ENCODE results near the gene SLC37A1.

SLC37A1 gene

DNA sequence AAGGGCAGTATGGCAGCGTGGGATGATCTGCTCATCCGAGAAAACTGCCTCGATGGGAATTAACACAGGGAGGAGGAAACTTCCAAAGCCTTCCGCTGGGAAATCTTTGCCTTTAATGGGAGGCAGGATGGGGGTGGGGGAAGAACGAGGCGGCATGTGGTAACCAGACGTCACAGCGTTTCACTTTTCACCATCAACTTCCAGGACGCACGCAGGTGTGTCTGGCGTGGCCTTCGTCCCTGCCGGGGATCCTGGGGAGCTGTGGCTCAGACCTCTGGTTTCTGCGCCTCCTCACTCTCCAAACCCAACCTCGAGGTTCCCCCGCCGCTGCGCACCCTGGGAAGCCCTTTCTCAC lies 17.9 kb upstream of the SLC37A1 start:
- H3K4me3 ChIP-seq (ENCODE audit: low read length): peak overlapping the region; percentile 93
- no peaks in the 10 kb centered on the region for H3K36me3 ChIP-seq (ENCODE audit: control insufficient read depth, insufficient read depth, low read length, severe bottlenecking)
- peak; percentile 37 for DNase-seq (ENCODE audit: low read depth)

DNA sequence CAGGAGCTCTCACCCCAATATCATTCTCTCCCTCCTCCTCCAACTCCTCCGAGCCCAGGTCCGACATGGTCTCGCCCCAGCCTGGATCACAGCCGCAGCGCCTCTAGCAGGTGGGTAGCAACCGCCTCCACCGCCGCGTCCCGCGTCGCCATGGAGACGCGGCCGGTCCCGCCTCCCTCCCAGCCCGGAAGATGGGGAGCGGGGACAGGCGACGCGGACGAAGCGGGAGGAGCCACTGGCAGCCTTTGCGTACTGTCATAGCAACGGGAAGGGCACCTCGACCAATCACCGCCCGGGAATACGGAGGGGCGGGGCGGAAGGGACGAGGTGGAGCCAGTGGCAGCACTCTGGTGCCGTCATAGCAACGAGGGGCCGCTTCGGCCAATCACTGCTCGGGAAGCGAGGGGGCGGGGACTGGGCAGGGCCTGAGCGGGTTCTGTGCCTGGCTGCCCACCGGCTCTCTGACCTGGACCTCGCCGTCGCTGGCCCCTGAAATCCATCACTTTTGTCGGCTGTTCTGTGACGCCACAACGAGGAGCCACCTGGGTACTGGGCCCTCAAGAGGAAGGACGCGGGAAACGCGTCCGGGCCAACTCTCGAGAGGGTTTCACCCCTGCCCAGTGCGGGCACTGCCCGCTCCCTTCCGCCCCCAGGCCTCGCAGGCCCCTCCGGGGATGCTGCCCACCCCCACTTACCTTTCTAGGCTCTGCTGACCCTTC lies 17.4 kb upstream of the SLC37A1 start, which contains the start of gene RSPH1:
RSPH1 (minus strand) TSS at position 105 of the 719 bp plus-strand sequence; CDS start at position 67, 38 bp downstream.
- H3K4me3 ChIP-seq (ENCODE audit: low read length): peak within 1 kb of the TSS; percentile 93
- peak; percentile 99 for DNase-seq (ENCODE audit: low read depth)
- peaks cover 9% of the 10 kb centered on the region for H3K4me1 ChIP-seq (ENCODE audit: control insufficient read depth, insufficient read depth, low read length)
- no peaks in the 10 kb centered on the region for H3K9me3 ChIP-seq (ENCODE audit: control insufficient read depth, low read length)
- peaks cover 3% of the 10 kb centered on the region for H3K27me3 ChIP-seq (replicated peaks; ENCODE audit: control insufficient read depth, insufficient read depth, low read length)
- H3K36me3 ChIP-seq (ENCODE audit: control insufficient read depth, insufficient read depth, low read length, severe bottlenecking): no peaks in the 10 kb centered on the region
- peak within 1 kb of the TSS; percentile 79 for H3K9ac ChIP-seq (ENCODE audit: low read length)

More for the DNA sequence above, 17.9 kb upstream of the SLC37A1 start:
- peak overlapping the region; percentile 55 for H3K9ac ChIP-seq (ENCODE audit: low read length)
- peaks cover 6% of the 10 kb centered on the region for H3K27me3 ChIP-seq (replicated peaks; ENCODE audit: control insufficient read depth, insufficient read depth, low read length)
- peaks cover 9% of the 10 kb centered on the region for H3K4me1 ChIP-seq (ENCODE audit: control insufficient read depth, insufficient read depth, low read length)
- no peaks in the 10 kb centered on the region for H3K9me3 ChIP-seq (ENCODE audit: control insufficient read depth, low read length)

DNA sequence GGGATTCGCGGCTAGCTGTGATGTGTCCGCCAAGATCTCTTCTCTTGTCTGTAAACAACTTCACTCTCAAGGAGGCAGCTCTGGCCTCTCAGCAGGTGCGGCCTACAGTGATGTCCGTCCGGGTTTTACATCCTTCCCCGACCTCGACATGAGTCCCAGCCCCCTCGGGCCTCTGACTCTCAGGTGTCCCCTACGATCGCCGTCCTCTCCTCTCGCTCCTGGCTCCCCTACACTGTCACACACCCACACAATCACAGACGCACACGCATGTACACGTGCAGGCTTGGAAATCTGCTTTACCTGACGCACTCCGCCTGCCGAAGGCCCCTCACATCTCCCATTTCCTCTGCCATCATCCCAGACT lies 16.8 kb upstream of the SLC37A1 start:
- Histone ChIP-seq H3K27me3 (replicated peaks; ENCODE audit: control insufficient read depth, insufficient read depth, low read length) (peaks cover 3% of the 10 kb centered on the region), H3K4me1 (ENCODE audit: control insufficient read depth, insufficient read depth, low read length) (peaks cover 9% of the 10 kb centered on the region), H3K4me3 (ENCODE audit: low read length) (peak overlapping the region; percentile 93), H3K9me3 (ENCODE audit: control insufficient read depth, low read length) (no peaks in the 10 kb centered on the region), H3K9ac (ENCODE audit: low read length) (peak overlapping the region; percentile 79), H3K36me3 (ENCODE audit: control insufficient read depth, insufficient read depth, low read length, severe bottlenecking) (no peaks in the 10 kb centered on the region)
- DNase-seq (ENCODE audit: low read depth): no peak

- DNase-seq (ENCODE audit: low read depth): no peak
- Histone ChIP-seq H3K27me3 (replicated peaks; ENCODE audit: control insufficient read depth, insufficient read depth, low read length) (peaks cover 2% of the 10 kb centered on the region), H3K9ac (ENCODE audit: low read length) (no peak overlapping the region), H3K4me1 (ENCODE audit: control insufficient read depth, insufficient read depth, low read length) (peaks cover 9% of the 10 kb centered on the region), H3K4me3 (ENCODE audit: low read length) (no peak overlapping the region), H3K36me3 (ENCODE audit: control insufficient read depth, insufficient read depth, low read length, severe bottlenecking) (no peaks in the 10 kb centered on the region), H3K9me3 (ENCODE audit: control insufficient read depth, low read length) (no peaks in the 10 kb centered on the region)
Measured at GRCh38 chr21:42498012-42498411, 15.6 kb upstream of the SLC37A1 start.

DNA sequence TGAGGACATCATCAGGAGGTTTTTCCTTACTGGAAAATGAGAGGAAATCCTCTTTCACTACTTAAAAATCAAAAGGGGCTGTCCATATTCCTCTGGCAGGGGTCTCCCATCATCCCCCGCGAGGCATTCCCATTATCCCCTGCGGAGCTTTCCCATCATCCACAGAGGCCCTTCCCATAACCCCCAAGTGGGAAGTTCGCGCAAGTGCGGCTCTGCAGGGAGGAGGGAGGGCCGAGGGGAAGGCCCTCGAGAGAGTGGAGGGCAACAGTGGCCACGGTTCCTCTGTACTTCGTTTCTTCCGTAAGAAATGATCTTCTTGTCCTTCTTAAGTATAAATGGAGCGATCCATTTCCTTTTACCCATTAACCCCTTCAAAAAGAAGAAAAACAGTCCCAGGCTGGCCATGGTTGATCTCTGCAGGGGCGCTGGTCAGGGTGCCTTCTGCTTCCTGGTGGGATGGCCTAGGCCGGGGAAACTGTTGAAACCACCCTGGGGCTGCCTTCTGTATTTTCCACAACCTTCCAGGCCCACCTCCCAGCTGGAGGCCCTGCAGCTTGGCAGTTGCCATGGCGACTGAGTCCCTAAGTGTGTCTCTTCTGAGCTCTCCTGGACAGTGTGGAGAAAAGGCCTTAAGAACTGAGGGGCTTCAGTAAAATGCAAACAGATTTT lies 14.1 kb upstream of the SLC37A1 start:
- Histone ChIP-seq H3K27me3 (replicated peaks; ENCODE audit: control insufficient read depth, insufficient read depth, low read length) (peaks cover 3% of the 10 kb centered on the region), H3K36me3 (ENCODE audit: control insufficient read depth, insufficient read depth, low read length, severe bottlenecking) (no peaks in the 10 kb centered on the region), H3K4me1 (ENCODE audit: control insufficient read depth, insufficient read depth, low read length) (peaks cover 9% of the 10 kb centered on the region), H3K9ac (ENCODE audit: low read length) (no peak overlapping the region), H3K4me3 (ENCODE audit: low read length) (no peak overlapping the region), H3K9me3 (ENCODE audit: control insufficient read depth, low read length) (no peaks in the 10 kb centered on the region)
- DNase-seq (ENCODE audit: low read depth): no peak

- H3K36me3 ChIP-seq (ENCODE audit: control insufficient read depth, insufficient read depth, low read length, severe bottlenecking): no peaks in the 10 kb centered on the region
- H3K4me1 ChIP-seq (ENCODE audit: control insufficient read depth, insufficient read depth, low read length): peaks cover 9% of the 10 kb centered on the region
- DNase-seq (ENCODE audit: low read depth): no peak
- peaks cover 10% of the 10 kb centered on the region for H3K27me3 ChIP-seq (replicated peaks; ENCODE audit: control insufficient read depth, insufficient read depth, low read length)
- no peak overlapping the region for H3K9ac ChIP-seq (ENCODE audit: low read length)
- no peak overlapping the region for H3K4me3 ChIP-seq (ENCODE audit: low read length)
- no peaks in the 10 kb centered on the region for H3K9me3 ChIP-seq (ENCODE audit: control insufficient read depth, low read length)
Measured at GRCh38 chr21:42500225-42500624, 13.4 kb upstream of the SLC37A1 start.

DNA sequence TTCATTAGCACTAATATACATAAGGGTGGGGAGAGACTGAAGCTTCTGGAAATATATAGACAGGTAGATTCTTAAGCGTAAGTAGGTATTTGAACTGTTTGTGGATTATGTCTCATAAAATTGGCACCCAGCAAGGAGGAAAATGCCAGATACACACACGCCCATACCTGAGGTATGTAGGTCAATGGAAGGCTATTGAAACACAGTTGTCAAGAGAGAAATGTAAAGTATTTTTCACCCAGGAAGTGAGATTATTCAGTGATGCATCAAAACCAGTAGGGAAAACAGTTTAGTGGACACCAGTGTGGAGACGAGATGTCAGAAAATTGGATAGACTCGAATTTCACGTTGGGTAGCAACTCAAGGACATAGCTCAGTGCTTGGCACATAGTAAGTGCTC lies 12.9 kb upstream of the SLC37A1 start:
- Histone ChIP-seq H3K9ac (ENCODE audit: low read length) (no peak overlapping the region), H3K9me3 (ENCODE audit: control insufficient read depth, low read length) (no peaks in the 10 kb centered on the region), H3K36me3 (ENCODE audit: control insufficient read depth, insufficient read depth, low read length, severe bottlenecking) (no peaks in the 10 kb centered on the region), H3K27me3 (replicated peaks; ENCODE audit: control insufficient read depth, insufficient read depth, low read length) (peaks cover 13% of the 10 kb centered on the region), H3K4me3 (ENCODE audit: low read length) (no peak overlapping the region), H3K4me1 (ENCODE audit: control insufficient read depth, insufficient read depth, low read length) (peaks cover 6% of the 10 kb centered on the region)
- no peak for DNase-seq (ENCODE audit: low read depth)

DNA sequence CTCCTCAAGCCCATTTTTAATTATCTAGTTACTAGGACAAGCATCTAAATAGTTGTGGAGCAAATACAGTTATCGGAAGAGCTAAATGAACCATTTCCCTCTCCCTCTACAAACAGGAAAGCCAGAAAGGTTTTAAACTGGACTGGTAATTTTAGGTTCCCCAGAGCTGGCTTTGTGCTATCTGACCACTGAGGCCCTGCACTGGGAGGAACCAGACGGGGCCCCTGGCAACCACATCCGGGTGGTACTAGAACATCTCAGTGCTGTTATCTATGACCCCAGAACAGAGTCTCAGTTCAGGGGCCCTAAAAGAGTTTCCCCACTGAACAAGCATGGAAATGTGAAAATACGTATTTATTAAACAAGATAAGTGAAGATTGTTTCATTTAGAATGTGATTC lies 9.9 kb upstream of the SLC37A1 start:
- H3K4me1 ChIP-seq (ENCODE audit: control insufficient read depth, insufficient read depth, low read length): no peaks in the 10 kb centered on the region
- H3K9me3 ChIP-seq (ENCODE audit: control insufficient read depth, low read length): no peaks in the 10 kb centered on the region
- DNase-seq (ENCODE audit: low read depth): no peak
- no peak overlapping the region for H3K9ac ChIP-seq (ENCODE audit: low read length)
- no peak overlapping the region for H3K4me3 ChIP-seq (ENCODE audit: low read length)
- peaks cover 25% of the 10 kb centered on the region for H3K27me3 ChIP-seq (replicated peaks; ENCODE audit: control insufficient read depth, insufficient read depth, low read length)
- H3K36me3 ChIP-seq (ENCODE audit: control insufficient read depth, insufficient read depth, low read length, severe bottlenecking): no peaks in the 10 kb centered on the region

DNA sequence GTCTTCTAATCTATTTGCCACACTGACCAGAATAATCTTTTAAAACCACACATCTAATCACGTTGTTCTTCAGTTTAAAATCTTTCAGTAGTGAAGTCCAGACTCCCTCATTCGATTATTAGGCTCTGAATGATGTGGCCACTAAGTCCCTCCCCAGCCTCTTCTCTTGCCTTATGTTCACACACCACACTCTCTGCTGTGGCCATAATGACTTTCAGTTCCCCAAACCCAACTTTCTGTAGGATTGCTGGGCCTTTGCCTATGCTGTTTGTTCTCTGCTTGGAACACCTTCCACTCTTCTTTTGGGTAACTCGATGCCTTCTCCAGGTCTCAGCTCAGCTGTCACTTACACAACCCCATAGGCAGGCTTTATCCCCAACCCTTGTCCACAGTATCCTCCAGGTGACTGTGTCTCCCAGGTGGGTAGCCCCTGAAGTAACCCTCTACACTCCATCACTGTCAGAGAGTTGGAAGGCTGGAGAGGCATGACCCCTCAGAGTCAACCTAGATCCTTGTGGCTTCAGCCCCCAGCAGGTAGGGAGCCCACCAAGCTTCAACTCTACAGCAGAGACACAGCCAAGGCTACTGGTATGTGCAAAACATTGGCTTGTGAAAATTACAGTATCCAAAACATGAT lies 8.4 kb upstream of the SLC37A1 start:
- H3K27me3 ChIP-seq (replicated peaks; ENCODE audit: control insufficient read depth, insufficient read depth, low read length): peaks cover 25% of the 10 kb centered on the region
- no peak overlapping the region for H3K9ac ChIP-seq (ENCODE audit: low read length)
- H3K36me3 ChIP-seq (ENCODE audit: control insufficient read depth, insufficient read depth, low read length, severe bottlenecking): no peaks in the 10 kb centered on the region
- no peaks in the 10 kb centered on the region for H3K9me3 ChIP-seq (ENCODE audit: control insufficient read depth, low read length)
- no peak for DNase-seq (ENCODE audit: low read depth)
- no peaks in the 10 kb centered on the region for H3K4me1 ChIP-seq (ENCODE audit: control insufficient read depth, insufficient read depth, low read length)
- H3K4me3 ChIP-seq (ENCODE audit: low read length): no peak overlapping the region

DNA sequence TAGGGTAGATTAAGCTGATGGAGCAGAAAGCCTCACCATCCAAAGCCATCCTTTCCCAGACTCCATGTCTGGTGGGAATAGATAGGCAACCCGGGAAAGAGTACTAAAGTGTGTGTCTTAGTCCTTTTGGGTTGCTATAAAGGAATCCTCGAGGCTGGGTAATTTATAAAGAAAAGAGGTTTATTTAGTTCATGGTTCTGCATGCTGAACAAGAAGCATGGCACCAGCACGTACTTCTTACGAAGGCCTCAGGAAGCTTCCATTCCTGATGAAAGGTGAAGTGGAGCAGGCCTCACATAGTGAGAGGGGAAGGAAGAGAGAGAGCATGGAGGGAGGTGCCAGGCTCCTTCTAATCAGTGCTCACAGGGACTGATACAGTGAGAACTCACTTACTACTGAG lies 6.2 kb upstream of the SLC37A1 start:
- peaks cover 23% of the 10 kb centered on the region for H3K27me3 ChIP-seq (replicated peaks; ENCODE audit: control insufficient read depth, insufficient read depth, low read length)
- H3K4me1 ChIP-seq (ENCODE audit: control insufficient read depth, insufficient read depth, low read length): no peaks in the 10 kb centered on the region
- no peaks in the 10 kb centered on the region for H3K36me3 ChIP-seq (ENCODE audit: control insufficient read depth, insufficient read depth, low read length, severe bottlenecking)
- no peak for DNase-seq (ENCODE audit: low read depth)
- no peaks in the 10 kb centered on the region for H3K9me3 ChIP-seq (ENCODE audit: control insufficient read depth, low read length)
- H3K9ac ChIP-seq (ENCODE audit: low read length): no peak overlapping the region
- no peak overlapping the region for H3K4me3 ChIP-seq (ENCODE audit: low read length)

DNA sequence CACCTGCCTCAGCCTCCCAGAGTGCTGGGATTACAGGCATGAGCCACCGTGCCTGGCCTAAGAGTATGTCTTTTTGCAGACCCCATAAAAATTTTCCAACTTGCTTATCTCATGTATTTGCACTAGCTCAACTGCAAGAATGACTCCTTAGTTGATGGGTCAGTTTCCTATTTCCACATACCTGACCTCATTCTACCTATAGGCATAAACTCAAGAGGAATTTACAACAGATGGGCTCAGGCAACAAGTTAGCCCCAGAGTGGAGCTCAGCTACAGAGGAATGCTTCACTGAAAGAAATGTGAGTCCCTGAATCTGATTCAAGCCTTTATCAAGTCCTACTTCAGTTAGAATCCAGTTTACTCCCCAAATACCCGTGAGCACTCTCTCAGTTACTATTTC lies 5.3 kb upstream of the SLC37A1 start:
- Histone ChIP-seq H3K36me3 (ENCODE audit: control insufficient read depth, insufficient read depth, low read length, severe bottlenecking) (no peaks in the 10 kb centered on the region), H3K27me3 (replicated peaks; ENCODE audit: control insufficient read depth, insufficient read depth, low read length) (peaks cover 23% of the 10 kb centered on the region), H3K9me3 (ENCODE audit: control insufficient read depth, low read length) (no peaks in the 10 kb centered on the region), H3K4me1 (ENCODE audit: control insufficient read depth, insufficient read depth, low read length) (no peaks in the 10 kb centered on the region), H3K4me3 (ENCODE audit: low read length) (no peak overlapping the region), H3K9ac (ENCODE audit: low read length) (no peak overlapping the region)
- DNase-seq (ENCODE audit: low read depth): no peak

Data from adipocyte (in vitro differentiated cells).